ENCODE measurements around the gene NGDN. TPM values are rescaled to one million over a fixed set of nuclear protein-coding genes. Genes with fewer than 3 reads are reported as not detected.

NGDN gene
- polyA plus RNA-seq, 1 experiment = 49.8 TPM

GRCh38 chr14:23513818-23514643, 44.5 kb downstream of the NGDN start:
- ChIA-PET POLR2A (no interaction called here), CTCF (no interaction called here)
- Histone ChIP-seq H3K9me3 (ENCODE audit: control insufficient read depth, insufficient read depth, low read length) (no peaks in the 10 kb centered on the region), H3K27me3 (ENCODE audit: control insufficient read depth, insufficient read depth, low read length) (no peaks in the 10 kb centered on the region), H3K4me3 (ENCODE audit: low read depth, low read length) (no peak overlapping the region), H3K27ac (ENCODE audit: low read depth, low read length) (no peak overlapping the region)
- DNase-seq (ENCODE audit: low read depth, low spot score) = no peak
- TF ChIP-seq CTCF (IDR thresholded peaks at IDR 0.05; ENCODE audit: low read depth, low read length) = no peak

DNA sequence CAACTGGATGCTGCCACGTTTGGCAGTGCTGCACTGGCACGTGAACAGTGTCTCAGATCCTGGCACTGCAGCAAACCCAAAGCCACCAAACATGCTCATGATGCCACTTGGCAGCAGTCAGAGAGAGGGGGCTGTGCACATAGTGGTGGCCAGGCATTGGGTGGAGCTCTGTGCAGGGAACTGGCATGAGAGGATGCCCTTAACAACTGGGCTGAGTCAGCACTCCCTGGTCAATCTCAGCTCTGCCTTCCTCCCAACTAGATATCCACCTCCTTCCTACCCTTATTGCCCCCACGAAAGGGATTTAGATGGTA, 45.1 kb downstream of the NGDN start:
- ChIA-PET POLR2A (no interaction called here), CTCF (no interaction called here)
- H3K27me3 ChIP-seq (ENCODE audit: control insufficient read depth, insufficient read depth, low read length) = no peaks in the 10 kb centered on the region
- no peak for TF ChIP-seq CTCF (IDR thresholded peaks at IDR 0.05; ENCODE audit: low read depth, low read length)
- no peak overlapping the region for H3K27ac ChIP-seq (ENCODE audit: low read depth, low read length)
- H3K4me3 ChIP-seq (ENCODE audit: low read depth, low read length) = no peak overlapping the region
- DNase-seq (ENCODE audit: low read depth, low spot score) = no peak
- H3K9me3 ChIP-seq (ENCODE audit: control insufficient read depth, insufficient read depth, low read length) = no peaks in the 10 kb centered on the region

- ChIA-PET CTCF (interaction anchor here (1.0 to 1.4 kb wide), 3 partner anchors 20 to 71 kb away, joined by 3 to 5 read pairs (median 3); no protein-coding TSS in a partner anchor), POLR2A (no interaction called here)
- no peak for DNase-seq (ENCODE audit: low read depth, low spot score)
- TF ChIP-seq CTCF (IDR thresholded peaks at IDR 0.05; ENCODE audit: low read depth, low read length) = no peak
- Histone ChIP-seq H3K27me3 (ENCODE audit: control insufficient read depth, insufficient read depth, low read length) (no peaks in the 10 kb centered on the region), H3K9me3 (ENCODE audit: control insufficient read depth, insufficient read depth, low read length) (no peaks in the 10 kb centered on the region; the same call in 1 of the 2 replicates), H3K4me3 (ENCODE audit: low read depth, low read length) (no peak overlapping the region), H3K27ac (ENCODE audit: low read depth, low read length) (no peak overlapping the region)
Measured at GRCh38 chr14:23517650-23518326, 48.3 kb downstream of the NGDN start.

DNA sequence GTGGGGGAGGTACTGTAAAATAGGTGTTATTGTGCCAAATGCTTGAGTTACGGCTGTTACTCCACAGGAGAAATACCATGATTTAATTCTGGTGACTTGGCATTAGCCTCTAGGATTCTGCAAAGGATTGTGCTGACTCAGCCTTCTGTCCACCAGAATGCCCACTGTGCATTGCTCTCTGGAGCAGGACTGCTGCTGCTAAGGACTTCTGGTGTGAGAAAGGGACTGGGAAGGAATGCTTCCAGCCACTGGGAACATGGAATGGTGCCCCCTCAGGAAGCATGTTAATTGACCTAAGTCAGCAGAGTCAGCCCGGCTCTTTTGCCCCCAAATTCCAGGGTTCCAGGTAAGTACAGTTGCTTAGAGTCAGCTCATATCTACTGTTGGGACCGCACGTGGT, 49.2 kb downstream of the NGDN start:
- Histone ChIP-seq H3K4me3 (ENCODE audit: low read depth, low read length) (no peak overlapping the region), H3K27me3 (ENCODE audit: control insufficient read depth, insufficient read depth, low read length) (no peaks in the 10 kb centered on the region), H3K9me3 (ENCODE audit: control insufficient read depth, insufficient read depth, low read length) (no peaks in the 10 kb centered on the region; the same call in 1 of the 2 replicates), H3K27ac (ENCODE audit: low read depth, low read length) (no peak overlapping the region)
- ChIA-PET POLR2A (no interaction called here), CTCF (interaction anchor here (1.0 kb wide), 1 partner anchor 70 kb away, joined by 3 read pairs; no protein-coding TSS in a partner anchor)
- no peak for DNase-seq (ENCODE audit: low read depth, low spot score)
- no peak for TF ChIP-seq CTCF (IDR thresholded peaks at IDR 0.05; ENCODE audit: low read depth, low read length)

DNA sequence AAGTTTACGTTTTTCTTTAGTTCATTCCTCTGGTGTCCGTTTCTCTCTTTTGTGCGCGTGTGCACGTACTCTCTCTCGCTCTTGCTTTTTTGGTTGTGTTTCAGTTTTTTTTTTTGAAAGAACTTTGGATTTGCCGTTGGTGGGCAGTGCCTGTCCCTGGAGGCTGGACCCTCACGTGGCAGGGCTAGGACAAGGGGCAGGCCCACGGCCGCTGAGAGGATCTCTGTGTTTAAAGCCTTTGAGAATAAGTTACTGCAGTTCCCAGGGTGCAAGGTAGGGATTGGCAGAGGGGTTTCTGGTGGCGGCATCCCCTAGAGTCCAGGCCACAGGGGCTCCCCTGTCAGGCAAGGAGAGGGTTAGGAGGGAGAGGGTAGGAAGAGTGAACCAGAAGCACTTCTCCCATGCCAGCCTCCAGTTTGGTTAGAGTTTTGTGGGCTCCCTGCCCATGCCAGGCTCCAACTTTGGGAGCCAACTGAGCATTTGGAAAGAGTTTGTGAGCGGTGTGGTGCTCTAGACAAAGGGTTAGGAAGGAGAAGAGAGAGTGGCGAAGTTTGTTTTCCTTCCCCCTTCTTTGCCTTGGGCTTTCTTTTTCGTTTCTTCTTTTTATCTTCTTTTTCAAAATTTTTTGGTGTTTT, 51.5 kb downstream of the NGDN start:
- no peak for DNase-seq (ENCODE audit: low read depth, low spot score)
- no peak for TF ChIP-seq CTCF (IDR thresholded peaks at IDR 0.05; ENCODE audit: low read depth, low read length)
- CTCF ChIA-PET = no interaction called here
- Histone ChIP-seq H3K27me3 (ENCODE audit: control insufficient read depth, insufficient read depth, low read length) (no peaks in the 10 kb centered on the region), H3K9me3 (ENCODE audit: control insufficient read depth, insufficient read depth, low read length) (no peaks in the 10 kb centered on the region; the same call in 1 of the 2 replicates), H3K4me3 (ENCODE audit: low read depth, low read length) (no peak overlapping the region), H3K27ac (ENCODE audit: low read depth, low read length) (no peak overlapping the region)
- POLR2A ChIA-PET = no interaction called here

Measured in AG04450 (cell line).